Measurements from ENCODE around the gene SLC46A2. TPM values are rescaled to one million over a fixed set of nuclear protein-coding genes. Genes with fewer than 3 reads are reported as not detected.

Gene SLC46A2
- total and polyA plus RNA-seq, 9 donors: 0.04 to 1.2 (median 0.54) TPM; not detected in 5

GRCh38 chr9:112831281-112831851 lies 59.3 kb downstream of the SLC46A2 start:
- H3K4me1 ChIP-seq (ENCODE audit: insufficient read depth): no peaks in the 10 kb centered on the region
- TF ChIP-seq EP300 (IDR thresholded peaks at IDR 0.05): no peak
- no peak for TF ChIP-seq CTCF (IDR thresholded peaks at IDR 0.05)
- no peak for TF ChIP-seq POLR2A (IDR thresholded peaks at IDR 0.05)
- H3K9me3 ChIP-seq: no peaks in the 10 kb centered on the region
- no peaks in the 10 kb centered on the region for H3K27me3 ChIP-seq
- no peaks in the 10 kb centered on the region for H3K36me3 ChIP-seq
- H3K4me3 ChIP-seq: no peak overlapping the region
- 85 to 88% (median 87%) methylated on average over 5 of the region's 5 CpGs for WGBS, 3 donors
- intact Hi-C loops (cut with DNase I): no loop called here
- DNase-seq: no peak
- no peak overlapping the region for H3K27ac ChIP-seq

Other genes with a start within 250 kb of the SLC46A2 start
- gene INIP, start 172.8 kb downstream of the SLC46A2 start, total RNA-seq: 10 to 100 TPM in 6 of 7 donors, 1 to 10 TPM in 1; 7.4 to 26.3 (median 21.5) TPM
- gene INIP, start 172.8 kb downstream of the SLC46A2 start, polyA plus RNA-seq: 10 to 100 TPM in 1 of 2 donors, 1 to 10 TPM in 1; 7.4 to 19.4 TPM
- gene SNX30, start 140.1 kb downstream of the SLC46A2 start, total RNA-seq: 10 to 100 TPM in 2 of 7 donors, 1 to 10 TPM in 5; 7.4 to 11.8 (median 8.8) TPM
- gene SNX30, start 140.1 kb downstream of the SLC46A2 start, polyA plus RNA-seq: 1 to 10 TPM; 4.3 to 9.5 TPM
- 1 to 10 TPM in 6 of 7 donors, under 1 TPM in 1; 0.97 to 3.8 (median 2.5) TPM for gene ZNF883, start 121.3 kb upstream of the SLC46A2 start, total RNA-seq
- 1 to 10 TPM; 1.1 to 2.1 TPM for gene ZNF883, start 121.3 kb upstream of the SLC46A2 start, polyA plus RNA-seq
- 10 to 100 TPM in 1 of 7 donors, 1 to 10 TPM in 6; 3.7 to 11.4 (median 6.7) TPM for gene ZFP37, start 165.8 kb upstream of the SLC46A2 start, total RNA-seq
- 1 to 10 TPM; 4.8 TPM for gene ZFP37, start 165.8 kb upstream of the SLC46A2 start, polyA plus RNA-seq